ENCODE measurements around the gene CTSV. TPM values are rescaled to one million over a fixed set of nuclear protein-coding genes. Genes with fewer than 3 reads are reported as not detected.
"Not testable (repeated sequence)": the region's sequence is repeated elsewhere in the genome, so short reads cannot be mapped to it uniquely, and the experiment has no call there.

The CTSV gene
- total RNA-seq, 4 donors from 2014 or later, result 0.58 TPM; not detected in 3

DNA sequence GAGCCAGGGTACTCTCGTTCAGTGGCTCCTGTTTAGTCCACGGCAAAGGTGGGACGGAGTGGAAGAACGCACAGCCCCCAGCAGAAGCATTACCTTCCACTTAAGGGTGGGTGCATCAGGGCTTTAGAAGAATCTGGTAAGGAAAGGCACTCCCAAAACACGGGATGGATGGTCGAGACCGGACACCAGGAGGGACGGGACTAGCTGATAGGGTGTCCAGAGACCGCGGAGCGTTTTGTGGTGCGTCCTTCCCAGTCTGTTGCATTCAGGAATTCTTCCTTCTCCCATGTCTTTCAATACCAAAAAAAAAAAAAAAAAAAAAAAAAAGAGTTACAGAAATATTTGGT is 545 bp upstream of the CTSV start:
- Histone ChIP-seq H3K27ac (no peak overlapping the region), H3K27me3 (peaks cover 0 to 8% (median 0%) of the 10 kb centered on the region in 3 donors), H3K36me3 (no peaks in the 10 kb centered on the region), H3K4me1 (no peaks in the 10 kb centered on the region), H3K9me3 (no peaks in the 10 kb centered on the region), H3K4me3 (peak overlapping the region; percentile 54 to 85 (median 68))
- DNase-seq (no peak), ATAC-seq (peak; percentile 30 to 56)
- no peak for TF ChIP-seq POLR2A (IDR thresholded peaks at IDR 0.05)
- TF ChIP-seq, protein P1, sequence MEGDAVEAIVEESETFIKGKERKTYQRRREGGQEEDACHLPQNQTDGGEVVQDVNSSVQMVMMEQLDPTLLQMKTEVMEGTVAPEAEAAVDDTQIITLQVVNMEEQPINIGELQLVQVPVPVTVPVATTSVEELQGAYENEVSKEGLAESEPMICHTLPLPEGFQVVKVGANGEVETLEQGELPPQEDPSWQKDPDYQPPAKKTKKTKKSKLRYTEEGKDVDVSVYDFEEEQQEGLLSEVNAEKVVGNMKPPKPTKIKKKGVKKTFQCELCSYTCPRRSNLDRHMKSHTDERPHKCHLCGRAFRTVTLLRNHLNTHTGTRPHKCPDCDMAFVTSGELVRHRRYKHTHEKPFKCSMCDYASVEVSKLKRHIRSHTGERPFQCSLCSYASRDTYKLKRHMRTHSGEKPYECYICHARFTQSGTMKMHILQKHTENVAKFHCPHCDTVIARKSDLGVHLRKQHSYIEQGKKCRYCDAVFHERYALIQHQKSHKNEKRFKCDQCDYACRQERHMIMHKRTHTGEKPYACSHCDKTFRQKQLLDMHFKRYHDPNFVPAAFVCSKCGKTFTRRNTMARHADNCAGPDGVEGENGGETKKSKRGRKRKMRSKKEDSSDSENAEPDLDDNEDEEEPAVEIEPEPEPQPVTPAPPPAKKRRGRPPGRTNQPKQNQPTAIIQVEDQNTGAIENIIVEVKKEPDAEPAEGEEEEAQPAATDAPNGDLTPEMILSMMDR (IDR thresholded peaks at IDR 0.05 in 4 of 5, conservative IDR thresholded peaks at IDR 0.05 in 1 of 5), result no peak
- in situ Hi-C loops (cut with MboI; ENCODE audit: low sequenced_read_pairs in 4 of 4), result no loop called here
- intact Hi-C loops (cut with DNase I; ENCODE audit: low total_unique reads), result no loop called here

GRCh38 chr9:97023505-97023904 is 15.4 kb downstream of the CTSV start:
- intact Hi-C loops (cut with DNase I; ENCODE audit: low total_unique reads); H3K27me3 ChIP-seq; H3K4me3 ChIP-seq; H3K36me3 ChIP-seq; H3K4me1 ChIP-seq; DNase-seq; ATAC-seq; in situ Hi-C loops (cut with MboI; ENCODE audit: low sequenced_read_pairs in 4 of 4); H3K27ac ChIP-seq; H3K9me3 ChIP-seq: not testable (repeated sequence)

DNA sequence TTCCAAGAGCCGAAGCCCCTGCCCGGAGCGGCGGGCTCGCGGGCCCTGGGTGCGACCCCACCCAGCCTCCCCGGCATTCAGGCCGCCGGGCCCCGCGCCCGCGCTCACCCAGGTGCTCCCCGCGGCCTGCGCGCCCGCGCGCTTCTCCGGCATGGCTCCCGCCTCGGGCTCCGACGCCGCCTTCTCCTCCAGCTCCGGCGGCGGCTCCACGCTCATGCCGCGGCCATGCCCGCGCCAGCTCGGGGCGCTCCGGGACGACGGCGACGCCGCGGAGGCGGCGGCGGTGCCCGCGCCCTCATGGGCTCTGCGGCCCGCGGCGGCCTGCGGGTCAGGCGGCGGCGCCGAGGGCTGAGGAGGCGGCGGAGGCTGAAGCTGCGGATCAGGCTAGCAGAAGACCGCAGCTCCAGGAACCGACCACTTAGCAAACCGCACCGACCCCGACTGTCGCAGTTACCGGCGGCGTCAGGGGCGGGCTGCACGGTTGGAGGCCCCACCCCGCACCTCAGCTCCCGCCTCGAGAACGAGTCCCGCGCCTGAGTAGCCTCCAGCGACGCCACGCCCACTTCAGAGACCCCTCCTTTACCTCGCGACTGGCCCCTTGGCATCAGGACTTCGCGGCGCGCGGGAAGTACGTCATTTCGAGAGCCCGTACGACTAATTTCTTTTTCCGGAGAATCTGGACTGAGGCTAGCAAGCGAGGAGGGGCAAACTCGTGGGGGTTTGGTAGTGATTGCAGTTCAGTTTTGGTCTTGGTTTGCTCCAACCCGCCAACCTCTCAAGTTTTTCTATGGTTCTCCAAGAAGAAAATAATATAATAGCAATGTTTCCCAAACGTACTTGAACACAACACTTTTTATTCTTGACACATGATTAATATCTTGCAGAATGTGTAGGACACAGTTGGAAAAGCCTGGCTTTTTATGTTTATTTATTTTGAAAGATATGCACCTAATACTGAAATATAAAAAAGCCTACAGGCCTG is 25.5 kb downstream of the CTSV start:
- H3K4me3 ChIP-seq, result peak overlapping the region; percentile 55 to 69 (median 60)
- ATAC-seq (peak; percentile 86 to 87), DNase-seq (peak; percentile 63 to 79)
- peaks cover 7 to 12% of the 10 kb centered on the region in 2 donors for H3K4me1 ChIP-seq
- H3K9me3 ChIP-seq; in situ Hi-C loops (cut with MboI; ENCODE audit: low sequenced_read_pairs in 4 of 4); intact Hi-C loops (cut with DNase I; ENCODE audit: low total_unique reads); H3K36me3 ChIP-seq; H3K27me3 ChIP-seq: not testable (repeated sequence)
- peak overlapping the region; percentile 80 to 84 (median 82) for H3K27ac ChIP-seq
- TF ChIP-seq POLR2A (IDR thresholded peaks at IDR 0.05), result peak; percentile 76 to 79

- ATAC-seq, result peak; percentile 48 to 52
- DNase-seq; intact Hi-C loops (cut with DNase I; ENCODE audit: low total_unique reads): not testable (repeated sequence)
Measured at GRCh38 chr9:97012617-97013016, 26.3 kb downstream of the CTSV start.

GRCh38 chr9:97002195-97002594 is 36.7 kb downstream of the CTSV start:
- H3K36me3 ChIP-seq; ATAC-seq; H3K4me3 ChIP-seq; H3K9me3 ChIP-seq; intact Hi-C loops (cut with DNase I; ENCODE audit: low total_unique reads); DNase-seq; H3K27ac ChIP-seq; H3K27me3 ChIP-seq; in situ Hi-C loops (cut with MboI; ENCODE audit: low sequenced_read_pairs in 4 of 4): not testable (repeated sequence)
- peaks cover 14 to 22% of the 10 kb centered on the region in 2 donors for H3K4me1 ChIP-seq

More at GRCh38 chr9:97012617-97013016, 26.3 kb downstream of the CTSV start:
- peaks cover 7 to 12% of the 10 kb centered on the region in 2 donors for H3K4me1 ChIP-seq
- in situ Hi-C loops (cut with MboI; ENCODE audit: low sequenced_read_pairs in 4 of 4); H3K36me3 ChIP-seq; H3K27me3 ChIP-seq; H3K9me3 ChIP-seq: not testable (repeated sequence)
- peak overlapping the region; percentile 55 to 69 (median 58) for H3K4me3 ChIP-seq
- peak overlapping the region; percentile 80 to 84 (median 82) for H3K27ac ChIP-seq

GRCh38 chr9:97001338-97001737 is 37.6 kb downstream of the CTSV start:
- H3K9me3 ChIP-seq; DNase-seq; H3K4me3 ChIP-seq; intact Hi-C loops (cut with DNase I; ENCODE audit: low total_unique reads); in situ Hi-C loops (cut with MboI; ENCODE audit: low sequenced_read_pairs in 4 of 4); H3K36me3 ChIP-seq; H3K27me3 ChIP-seq; ATAC-seq: not testable (repeated sequence)
- peak overlapping the region in 1 of 4 donors; percentile 21 for H3K27ac ChIP-seq
- H3K4me1 ChIP-seq, result peaks cover 14 to 22% of the 10 kb centered on the region in 2 donors

- ATAC-seq; DNase-seq; H3K9me3 ChIP-seq; intact Hi-C loops (cut with DNase I; ENCODE audit: low total_unique reads); H3K36me3 ChIP-seq; H3K4me3 ChIP-seq; H3K27me3 ChIP-seq; in situ Hi-C loops (cut with MboI; ENCODE audit: low sequenced_read_pairs in 4 of 4): not testable (repeated sequence)
- Histone ChIP-seq H3K27ac (peak overlapping the region in 3 of 4 donors; percentile 21 to 53 (median 48)), H3K4me1 (peaks cover 14 to 22% of the 10 kb centered on the region in 2 donors)
Measured at GRCh38 chr9:97000139-97000787, 38.7 kb downstream of the CTSV start.

DNA sequence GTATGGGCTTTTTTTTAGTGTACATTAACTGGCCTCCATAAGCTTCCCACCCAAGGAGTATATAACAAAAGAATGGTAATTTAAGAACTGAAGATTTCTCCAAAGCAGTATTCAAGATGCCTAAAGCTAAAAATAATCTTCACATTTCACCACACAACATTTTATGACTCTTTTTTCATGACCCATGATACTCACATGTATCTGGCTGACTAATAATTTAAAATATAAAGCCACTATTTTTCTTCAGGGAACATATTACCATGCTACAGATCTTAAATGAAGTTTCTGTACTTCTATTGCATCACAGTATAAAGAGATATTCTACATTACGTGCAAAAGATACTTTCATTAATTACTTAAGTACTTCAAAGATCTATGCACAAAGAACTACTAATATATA is 39.2 kb downstream of the CTSV start:
- intact Hi-C loops (cut with DNase I; ENCODE audit: low total_unique reads); H3K27me3 ChIP-seq; H3K4me3 ChIP-seq; H3K9me3 ChIP-seq; DNase-seq; in situ Hi-C loops (cut with MboI; ENCODE audit: low sequenced_read_pairs in 4 of 4); H3K36me3 ChIP-seq: not testable (repeated sequence)
- peak; percentile 63 to 64 for ATAC-seq
- peaks cover 14 to 22% of the 10 kb centered on the region in 2 donors for H3K4me1 ChIP-seq
- peak overlapping the region in 3 of 4 donors; percentile 21 to 53 (median 48) for H3K27ac ChIP-seq

DNA sequence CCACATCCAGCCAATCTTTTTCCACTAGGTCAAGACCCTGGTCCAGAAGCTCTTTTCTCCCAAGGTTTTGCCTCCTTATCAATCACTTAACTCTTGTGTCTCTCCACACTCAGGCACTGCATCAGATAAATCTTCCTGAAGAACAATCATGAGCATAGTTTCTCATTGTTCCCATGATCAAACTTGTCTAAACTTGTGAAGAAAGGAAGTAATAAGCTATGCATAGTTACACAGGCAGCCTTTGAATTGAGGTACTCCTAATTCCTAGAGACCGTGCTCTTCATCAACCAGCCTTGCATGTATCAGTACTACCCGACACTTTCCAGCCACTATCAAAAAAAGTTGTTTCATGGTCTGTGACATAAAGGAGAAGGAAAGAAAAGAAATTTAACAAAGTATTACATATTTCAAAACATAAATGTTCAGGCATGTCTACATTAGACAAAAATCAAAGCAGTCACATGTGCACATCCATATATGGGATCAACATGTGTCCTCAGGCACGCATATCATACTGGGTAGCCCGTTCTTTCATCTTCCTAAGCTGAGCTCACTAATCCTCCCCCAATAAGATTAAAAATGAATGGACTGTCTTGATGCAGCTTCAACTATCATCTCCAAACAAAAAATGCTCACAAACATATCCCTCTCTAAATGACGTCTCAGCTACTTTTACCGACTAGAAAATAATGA is 41.8 kb downstream of the CTSV start:
- ATAC-seq; in situ Hi-C loops (cut with MboI; ENCODE audit: low sequenced_read_pairs in 4 of 4); H3K27me3 ChIP-seq; H3K36me3 ChIP-seq; intact Hi-C loops (cut with DNase I; ENCODE audit: low total_unique reads); DNase-seq; H3K9me3 ChIP-seq; H3K27ac ChIP-seq; H3K4me3 ChIP-seq: not testable (repeated sequence)
- peaks cover 18 to 23% of the 10 kb centered on the region in 2 donors for H3K4me1 ChIP-seq

DNA sequence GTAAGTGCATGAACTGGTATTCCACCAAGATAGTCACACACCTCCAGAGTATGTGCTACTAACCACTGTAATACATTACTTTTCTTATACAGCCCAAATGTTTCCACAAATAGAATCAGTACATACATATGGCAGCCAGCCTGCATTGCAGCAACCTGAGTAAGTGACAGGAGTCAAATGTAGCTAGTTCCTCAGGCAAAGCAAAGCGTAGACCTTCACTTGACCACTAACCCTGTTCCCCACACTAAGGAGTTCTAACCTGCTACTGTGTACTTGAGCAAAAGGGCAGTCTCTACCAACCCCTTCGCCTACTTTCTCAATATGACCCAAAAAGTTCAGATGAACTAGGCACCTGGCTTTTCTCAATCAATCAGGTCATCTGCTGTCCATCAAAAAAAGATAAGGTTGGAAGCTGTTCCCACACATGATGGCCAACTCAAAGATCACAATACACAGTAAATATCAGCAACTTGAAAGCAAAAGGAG is 44.4 kb downstream of the CTSV start:
- ATAC-seq, result peak; percentile 82 to 94
- H3K27ac ChIP-seq; H3K36me3 ChIP-seq; intact Hi-C loops (cut with DNase I; ENCODE audit: low total_unique reads); H3K4me1 ChIP-seq; in situ Hi-C loops (cut with MboI; ENCODE audit: low sequenced_read_pairs in 4 of 4); H3K4me3 ChIP-seq; H3K27me3 ChIP-seq; DNase-seq; H3K9me3 ChIP-seq: not testable (repeated sequence)
